GM21619 (cell line): ENCODE data around the gene CDCA7.
"Not testable (repeated sequence)": the region's sequence is repeated elsewhere in the genome, so short reads cannot be mapped to it uniquely, and the experiment has no call there.

Experiments
- ATAC-seq: cut with Tn5 transposase; IDR thresholded peaks from one replicate; pipeline ENCODE4 v1.9.1; 2021; ENCODE audit not compliant: unreplicated experiment

The CDCA7 gene

GRCh38 chr2:173354582-173355131 lies at the start of gene CDCA7:
CDCA7 (plus strand) TSS chr2:173354872; CDS start chr2:173354964, 92 bp downstream.
- ATAC-seq = peak; percentile 38

- no peak for ATAC-seq
Measured at GRCh38 chr2:173305303-173305702, 49.4 kb upstream of the CDCA7 start.

GRCh38 chr2:173307293-173307692 lies 47.4 kb upstream of the CDCA7 start:
- peak; percentile 93 for ATAC-seq

- ATAC-seq = not testable (repeated sequence)
Measured at GRCh38 chr2:173309370-173309769, 45.3 kb upstream of the CDCA7 start.

DNA sequence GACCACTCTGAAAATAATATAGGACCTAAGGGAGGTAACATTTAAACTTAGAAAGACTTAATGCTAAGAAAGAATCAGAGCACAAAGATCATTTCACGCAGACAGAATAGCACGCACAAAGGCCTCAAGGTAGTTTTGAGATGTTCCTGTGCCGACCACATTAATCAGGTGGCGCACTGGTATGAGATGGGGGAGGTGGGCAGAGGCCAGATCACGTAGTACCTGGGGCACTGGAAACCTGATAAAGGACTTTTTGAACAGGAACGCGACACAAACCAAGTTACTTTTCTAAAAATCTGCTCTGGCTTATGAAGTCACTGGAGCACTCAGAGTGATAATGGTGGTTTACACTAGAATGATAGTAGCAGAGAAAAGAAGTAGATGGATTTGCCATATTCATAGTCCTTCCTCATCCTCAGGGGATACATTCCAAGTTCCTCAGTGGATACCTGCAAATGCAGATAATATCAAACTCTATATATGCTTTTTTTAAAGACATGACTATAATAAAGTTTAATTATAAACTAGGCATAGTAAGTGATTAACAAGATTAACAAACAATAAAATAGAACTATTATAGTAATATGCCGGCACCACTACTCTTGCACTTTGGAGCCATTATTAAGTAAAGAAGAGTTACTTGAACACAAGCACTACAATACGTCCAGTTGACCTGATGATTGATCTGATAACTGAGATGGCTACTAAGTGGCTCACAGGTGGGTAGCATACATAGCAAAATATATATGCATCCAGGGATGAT lies 42.6 kb upstream of the CDCA7 start:
- no peak for ATAC-seq

DNA sequence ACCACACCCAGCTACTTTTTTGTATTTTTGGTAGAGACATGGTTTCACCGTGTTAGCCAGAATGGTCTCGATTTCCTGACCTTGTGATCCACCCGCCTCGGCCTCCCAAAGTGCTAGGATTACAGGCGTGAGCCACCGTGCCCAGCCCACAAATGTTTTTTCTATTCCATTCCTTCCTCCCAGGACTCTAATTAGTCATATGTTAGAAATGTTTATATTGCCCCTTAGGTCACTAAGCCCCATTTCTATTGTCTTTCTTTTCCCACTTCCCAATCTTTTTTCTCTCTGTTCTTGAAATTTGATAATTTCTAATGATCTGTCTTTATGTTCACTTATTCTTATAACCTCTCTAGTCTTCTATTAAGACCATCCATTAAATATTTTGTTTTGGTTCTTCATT lies 31.3 kb upstream of the CDCA7 start:
- ATAC-seq = no peak

DNA sequence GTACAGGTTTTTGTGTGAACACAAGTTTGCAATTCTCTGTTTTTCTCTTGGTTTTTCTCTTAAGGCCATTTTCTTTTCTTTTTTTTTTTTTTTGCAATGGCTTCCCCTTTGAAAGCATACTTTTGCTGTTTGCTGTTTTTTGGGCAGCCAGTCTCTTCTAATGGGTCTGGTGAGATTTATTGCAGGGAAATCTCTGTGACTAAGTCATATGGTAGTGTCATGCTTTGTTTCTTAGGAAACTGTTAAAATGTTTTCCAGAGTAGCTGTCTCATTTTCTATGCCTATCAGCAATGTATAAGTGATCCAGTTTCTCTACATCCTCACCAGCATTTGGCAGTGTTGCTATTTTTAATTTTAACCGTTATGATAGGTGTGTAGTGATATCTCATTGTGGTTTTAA lies 27.9 kb upstream of the CDCA7 start:
- no peak for ATAC-seq

DNA sequence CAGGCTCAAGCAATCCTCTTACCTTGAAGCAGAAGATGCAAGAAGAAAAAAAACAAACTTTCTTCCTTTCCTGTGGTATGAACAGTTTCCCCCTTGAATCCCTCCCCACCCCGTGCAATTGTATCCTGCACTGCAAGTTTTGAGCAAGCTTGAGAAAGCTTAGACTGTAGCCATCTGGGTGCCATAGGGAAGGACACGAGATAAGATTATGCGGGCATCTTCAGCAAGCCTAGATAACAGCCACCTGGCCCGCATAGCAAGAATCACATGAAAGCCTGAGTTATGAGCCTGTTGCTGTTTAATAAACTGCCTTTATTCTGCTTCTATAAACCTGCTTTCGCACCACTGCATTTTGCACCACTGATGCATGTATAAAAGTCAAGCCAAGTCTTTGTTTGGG lies 27.3 kb upstream of the CDCA7 start:
- ATAC-seq = no peak

- not testable (repeated sequence) for ATAC-seq
Measured at GRCh38 chr2:173333003-173333402, 21.7 kb upstream of the CDCA7 start.

DNA sequence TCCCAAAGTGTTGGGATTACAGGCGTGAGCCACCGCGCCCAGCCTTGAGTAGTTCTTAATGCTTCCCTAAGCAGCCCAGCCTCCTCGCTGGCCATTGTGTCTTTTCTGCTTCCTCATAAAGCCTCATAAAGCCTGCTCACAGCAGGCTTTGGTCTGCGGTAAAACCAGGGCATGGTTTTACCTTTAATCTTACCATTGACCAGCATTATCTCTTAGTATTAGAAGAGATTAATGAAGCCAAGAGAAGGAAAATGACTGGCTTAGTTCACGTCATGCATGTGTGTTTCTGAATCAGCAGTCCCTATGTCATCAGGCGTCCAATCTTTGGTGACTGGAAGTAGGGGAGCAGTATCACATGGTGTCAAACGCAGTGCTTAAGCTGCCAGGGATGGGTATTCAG lies 14.9 kb upstream of the CDCA7 start:
- no peak for ATAC-seq

DNA sequence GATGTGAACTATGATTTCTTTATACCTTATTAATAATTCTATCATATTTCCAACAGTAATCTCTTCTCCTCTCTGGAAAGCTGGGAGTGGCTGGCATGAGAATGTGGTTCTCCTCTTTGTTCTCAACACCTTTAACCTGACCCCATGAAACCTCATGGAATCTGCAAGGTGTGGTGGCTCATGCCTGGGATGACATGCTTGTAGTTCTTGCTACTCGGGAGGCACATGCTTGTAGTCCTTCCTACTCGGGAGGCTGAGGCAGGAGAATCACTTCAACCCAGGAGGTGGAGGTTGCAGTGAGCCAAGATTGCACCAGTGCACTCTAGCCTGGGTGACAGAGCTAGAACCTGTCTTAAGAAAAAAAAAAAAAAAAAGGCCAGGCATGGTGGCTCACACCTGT lies 10.8 kb upstream of the CDCA7 start:
- no peak for ATAC-seq

GRCh38 chr2:173346035-173346434 lies 8.6 kb upstream of the CDCA7 start:
- ATAC-seq = no peak

DNA sequence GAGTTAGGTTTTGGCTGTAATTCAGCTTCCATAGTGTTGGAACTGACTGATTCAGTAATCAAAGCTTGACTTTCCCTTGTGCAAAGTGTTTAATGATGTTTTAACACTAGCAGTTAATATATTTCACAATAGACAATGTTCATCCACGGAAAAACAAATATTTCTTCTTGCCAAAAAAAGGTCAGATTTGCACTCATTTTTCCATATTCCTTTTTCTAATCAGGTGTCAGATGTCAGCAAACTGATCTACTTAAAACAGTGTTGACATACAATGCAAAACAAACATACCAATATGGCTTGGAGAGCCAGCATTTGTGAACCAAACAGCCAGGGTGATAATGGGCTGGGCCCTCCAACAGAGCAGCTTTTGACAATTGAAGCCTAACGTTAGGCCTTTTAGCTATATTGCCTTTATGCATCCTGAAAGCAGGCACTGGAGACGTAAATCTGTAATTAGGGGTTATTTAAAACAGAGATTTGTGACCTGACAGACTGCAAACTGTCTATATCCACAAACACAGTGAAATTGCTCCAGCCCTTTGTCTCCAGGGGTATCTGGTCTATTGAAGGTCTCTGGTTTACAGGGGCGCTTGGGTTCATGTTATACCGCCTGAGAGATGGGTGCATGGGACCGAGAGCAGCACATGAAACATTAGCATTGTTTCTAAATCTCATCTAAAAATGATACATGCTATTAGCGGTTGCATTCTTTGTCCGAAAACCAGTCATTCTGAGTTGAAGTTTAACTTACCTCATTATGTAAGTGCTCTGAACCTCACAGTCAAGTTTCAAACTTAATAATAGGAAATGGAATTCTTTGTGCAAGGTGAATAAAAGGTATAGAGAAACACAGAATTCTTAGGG lies 7.1 kb upstream of the CDCA7 start:
- peak; percentile 47 for ATAC-seq

- no peak for ATAC-seq
Measured at GRCh38 chr2:173349287-173349686, 5.4 kb upstream of the CDCA7 start.

DNA sequence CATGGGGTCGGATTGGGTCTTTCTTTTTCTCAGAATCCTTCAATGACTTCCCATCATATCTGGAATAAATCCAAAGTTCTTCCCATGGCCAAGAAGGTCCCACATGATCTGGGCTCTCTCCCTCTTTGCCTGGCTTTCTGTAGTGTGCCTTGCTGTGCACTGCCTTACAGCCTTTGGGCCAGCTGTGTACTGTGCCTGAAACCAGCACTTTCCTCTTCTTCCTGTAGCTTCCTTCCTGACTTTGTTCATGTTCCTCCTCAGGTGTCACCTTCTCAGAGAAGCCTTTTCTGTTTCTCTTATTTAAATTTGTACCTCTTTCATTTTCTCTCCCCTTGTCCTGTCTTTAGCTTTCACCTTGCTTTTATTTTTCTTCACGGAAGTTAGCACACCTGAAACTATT lies 4.3 kb upstream of the CDCA7 start:
- no peak for ATAC-seq

DNA sequence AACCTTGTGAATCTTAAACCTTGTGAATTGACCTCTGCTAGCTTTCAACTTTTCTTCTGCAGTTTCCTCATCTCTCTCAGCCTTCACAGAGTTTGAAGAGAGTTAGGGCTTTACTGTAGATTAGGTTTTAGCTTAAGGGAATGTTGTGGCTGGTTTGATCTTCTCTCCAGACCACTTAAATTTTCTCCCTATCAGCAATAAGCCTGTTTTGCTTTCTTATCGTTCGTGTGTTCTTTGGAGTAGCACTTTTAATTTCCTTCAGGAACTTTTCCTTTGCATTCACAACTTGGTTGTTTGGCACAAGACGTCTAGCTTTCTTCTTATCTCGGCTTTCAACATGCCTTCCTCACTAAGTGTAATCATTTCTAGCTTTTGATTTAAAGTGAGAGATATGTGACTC lies 2.8 kb upstream of the CDCA7 start:
- ATAC-seq = no peak

DNA sequence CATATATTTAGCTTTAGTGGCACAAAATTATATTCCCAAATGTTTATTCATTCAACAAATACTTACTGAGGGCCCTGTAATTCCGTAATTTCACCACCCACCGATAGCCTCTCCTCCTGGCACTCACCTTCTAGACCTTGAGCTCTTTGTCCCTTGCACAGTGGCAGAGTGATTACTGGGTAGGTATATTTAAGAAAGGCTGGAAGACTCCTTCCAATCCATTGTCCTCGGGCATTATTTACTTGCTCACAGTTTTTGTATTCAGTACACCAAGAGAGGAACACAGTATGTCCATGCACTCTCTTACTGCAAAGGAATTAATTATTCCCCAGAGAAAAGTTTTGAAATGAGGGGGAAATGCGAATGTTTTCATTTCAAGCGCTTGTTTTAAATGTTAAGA lies 1.1 kb upstream of the CDCA7 start:
- no peak for ATAC-seq

- peak; percentile 47 for ATAC-seq
Measured at GRCh38 chr2:173354073-173354581, 545 bp upstream of the CDCA7 start.

- ATAC-seq = peak; percentile 21
Measured at GRCh38 chr2:173355132-173355865, 627 bp downstream of the CDCA7 start.

- no peak for ATAC-seq
Measured at GRCh38 chr2:173355866-173356508, 1.3 kb downstream of the CDCA7 start.

DNA sequence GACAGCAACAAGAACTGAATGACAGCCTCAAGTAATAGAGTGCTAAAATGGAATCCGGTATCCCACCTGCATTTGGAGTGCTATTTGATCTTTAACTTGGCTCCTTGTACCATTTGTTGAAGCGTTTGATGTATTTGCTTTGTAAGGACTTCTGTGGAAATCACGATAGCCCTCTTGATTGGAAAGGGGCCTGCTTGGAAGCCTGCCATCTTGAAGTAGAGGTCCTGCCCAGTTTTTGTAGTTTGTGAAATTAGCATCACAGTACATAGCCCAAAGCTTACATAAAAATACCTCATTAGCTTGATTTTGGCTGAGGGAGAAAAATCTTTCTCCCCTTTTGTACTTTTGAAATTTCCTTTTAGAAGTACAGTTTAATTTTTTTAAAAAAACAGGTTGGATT lies 2.7 kb downstream of the CDCA7 start:
- ATAC-seq = no peak
